K562 (cell line): Measurements from ENCODE around the gene DSG1. TPM values are rescaled to one million over a fixed set of nuclear protein-coding genes. Genes with fewer than 3 reads are reported as not detected.

Experiments used
- ATAC-seq: fragments of 200-7000 bp; cut with Tn5 transposase; 3 replicates; pipeline ENCODE4 v1.9.1; 2020; ENCODE audit warnings: moderate library complexity
- BruUV-seq: library from RNA; stranded (reverse); fragments of 400-500 nt; replicated peaks from 2 replicates; lab custom pipeline; 2021; lab: Mats Ljungman, UMichigan
- CTCF ChIA-PET: fragments of 300-600 bp; formaldehyde crosslinking; extraction: SDS; loops from one replicate; lab custom pipeline; 2021; ENCODE audit warnings: low intra/inter-chr PET ratio; lab: Yijun Ruan, JAX
- POLR2A ChIA-PET: fragments of 300-600, 350-650 bp; sonication (Branson Sonifier 250); formaldehyde crosslinking; extraction: SDS; loops from one replicate; lab custom pipeline; 2021; ENCODE audit warnings: antibody characterized with exemption, inconsistent platforms; lab: Yijun Ruan, JAX
- DNase-seq, 4 experiments: peaks; one replicate each; pipeline versions ENCODE4 v3.0.0 to v3.0.0-alpha.2; 2011 to 2018; ENCODE audit warnings: low spot score in 3 of 4, mixed read lengths in 3 of 4; ENCODE audit errors: extremely low read depth in 1 of 4
- FAIRE-seq: peaks from 2 replicates; lab custom pipeline; 2011; peaks lifted over from hg19 to GRCh38; lab: Jason Lieb, UNC
- H2AFZ ChIP-seq: 2 replicates; pipeline ENCODE4 v1.6.0; 2011; ENCODE audit warnings: low read depth, low read length, control low read depth, inconsistent platforms
- H3K27ac ChIP-seq: fragments of 200-600 bp; 3 replicates; pipeline ENCODE4 v1.8.0; 2011; ENCODE audit warnings: low read depth, mild to moderate bottlenecking, control low read depth, inconsistent platforms, low read length, moderate library complexity, mixed read lengths; ENCODE audit errors: extremely low read depth
- H3K27me3 ChIP-seq, 2 experiments: fragments of 300-600 bp in 1 of 2; 2 replicates in 1 of 2; 3 replicates in 1 of 2; pipeline versions ENCODE4 v1.6.0 to v1.8.0; 2011; ENCODE audit warnings: inconsistent platforms in 2 of 2, low read length in 2 of 2, mild to moderate bottlenecking in 1 of 2, mixed read lengths in 1 of 2, moderate library complexity in 1 of 2; ENCODE audit not compliant: control insufficient read depth in 2 of 2, insufficient read depth in 2 of 2
- H3K36me3 ChIP-seq: fragments of 300-600 bp; 3 replicates; pipeline ENCODE4 v1.8.0; 2011; ENCODE audit warnings: mild to moderate bottlenecking, low read length, inconsistent platforms; ENCODE audit not compliant: control insufficient read depth, insufficient read depth
- H3K4me1 ChIP-seq, 2 experiments: fragments of 200-600 bp in 1 of 2; replicated peaks in 1 of 2; 2 replicates in 1 of 2; 3 replicates in 1 of 2; pipeline versions ENCODE4 v1.5.1 to v1.8.0; 2011; ENCODE audit warnings: inconsistent platforms in 2 of 2, low read length in 2 of 2, mild to moderate bottlenecking in 1 of 2, mixed read lengths in 1 of 2, moderate library complexity in 1 of 2; ENCODE audit not compliant: control insufficient read depth in 2 of 2, insufficient read depth in 2 of 2
- H3K4me2 ChIP-seq: 2 replicates; pipeline ENCODE4 v1.6.1; 2011; ENCODE audit warnings: low read length, control low read depth, inconsistent platforms, mixed read lengths; ENCODE audit not compliant: insufficient read depth
- H3K4me3 ChIP-seq: fragments of 200-600 bp; sonication (generic), shearing (Covaris generic); 2 replicates; pipeline ENCODE4 v1.5.1; 2016; ENCODE audit warnings: control low read depth, inconsistent platforms
- H3K79me2 ChIP-seq: fragments of 200-600 bp; 3 replicates; pipeline ENCODE4 v1.8.0; 2011; ENCODE audit warnings: low read length, inconsistent platforms; ENCODE audit not compliant: control insufficient read depth, insufficient read depth
- H3K9ac ChIP-seq, 2 experiments: 2 replicates each; pipeline versions ENCODE4 v1.6.0 to v1.6.1; 2011; ENCODE audit warnings: low read depth in 2 of 2, low read length in 2 of 2, control low read depth in 1 of 2, inconsistent platforms in 1 of 2, mild to moderate bottlenecking in 1 of 2, mixed read lengths in 1 of 2; ENCODE audit not compliant: insufficient read depth in 1 of 2
- H3K9me1 ChIP-seq: one replicate; pipeline ENCODE4 v1.6.0; 2011; ENCODE audit warnings: inconsistent platforms, mild to moderate bottlenecking, low read length, moderate library complexity; ENCODE audit not compliant: control insufficient read depth, insufficient read depth
- H3K9me3 ChIP-seq: replicated peaks from 2 replicates; pipeline ENCODE4 v1.5.1; 2011; ENCODE audit warnings: low read depth, low read length, inconsistent platforms; ENCODE audit not compliant: control insufficient read depth, insufficient read depth
- H4K20me1 ChIP-seq: replicated peaks from 2 replicates; pipeline ENCODE4 v1.6.1; 2011; ENCODE audit warnings: low read length, inconsistent platforms, mixed read lengths; ENCODE audit not compliant: control insufficient read depth, insufficient read depth
- ATF2 ChIP-seq: sonication (generic); formaldehyde crosslinking; IDR thresholded peaks from 2 replicates; pipeline ENCODE4 v1.8.1; 2022; ENCODE audit warnings: missing genetic modification reagents
- BMI1 ChIP-seq: fragments of 150-350 bp; IDR thresholded peaks from 2 replicates; pipeline ENCODE4 v1.6.1; 2014; ENCODE audit warnings: low read length
- C11orf30 ChIP-seq: fragments of 450-650 bp; IDR thresholded peaks from 2 replicates; pipeline ENCODE4 v1.6.1; 2016; ENCODE audit warnings: low read depth, mild to moderate bottlenecking
- EGR1 ChIP-seq: fragments of 450-650 bp; conservative IDR thresholded peaks from 2 replicates; pipeline ENCODE4 v1.6.1; 2017; ENCODE audit warnings: mild to moderate bottlenecking
- GMEB1 ChIP-seq: fragments of 250-450 bp; sonication (Bioruptor Pico); IDR thresholded peaks from 2 replicates; pipeline ENCODE4 v1.4.0; 2020; ENCODE audit warnings: mild to moderate bottlenecking
- MAFF ChIP-seq: IDR thresholded peaks from 2 replicates; pipeline ENCODE4 v1.6.1; 2012; ENCODE audit warnings: low read length, improper control_type of control experiment
- MYNN ChIP-seq, 2 experiments: sonication (generic); formaldehyde crosslinking in 1 of 2; IDR thresholded peaks; 2 replicates each; pipeline versions ENCODE4 v1.5.0 to v1.6.1; 2016 to 2020; ENCODE audit warnings: antibody characterized with exemption in 1 of 2, missing genetic modification reagents in 1 of 2
- NELFE ChIP-seq: IDR thresholded peaks from 2 replicates; pipeline ENCODE4 v1.6.1; 2011; ENCODE audit warnings: mild to moderate bottlenecking; ENCODE audit not compliant: insufficient read depth, insufficient read length
- NR2C1 ChIP-seq, 2 experiments: fragments of 450-650 bp; IDR thresholded peaks; 2 replicates each; pipeline ENCODE4 v1.6.1; 2017; ENCODE audit warnings: mild to moderate bottlenecking in 2 of 2, antibody characterized with exemption in 1 of 2, inconsistent platforms in 1 of 2, missing compliant biosample characterization in 1 of 2, missing genetic modification characterization in 1 of 2
- PKNOX1 ChIP-seq: fragments of 450-650 bp; IDR thresholded peaks from 2 replicates; pipeline ENCODE4 v1.6.1; 2016
- SAFB2 ChIP-seq: fragments of 200-400 bp; formaldehyde crosslinking; IDR thresholded peaks from 2 replicates; pipeline ENCODE4 v1.6.1; 2018; ENCODE audit warnings: borderline replicate concordance, low read length, low read depth, moderate library complexity; ENCODE audit not compliant: severe bottlenecking
- ZFP1 ChIP-seq: fragments of 450-650 bp; formaldehyde crosslinking; IDR thresholded peaks from 2 replicates; pipeline ENCODE4 v1.4.0; 2020; ENCODE audit warnings: mild to moderate bottlenecking, mixed read lengths
- ZKSCAN3 ChIP-seq: fragments of 250-450 bp; sonication (Bioruptor Pico); IDR thresholded peaks from 2 replicates; pipeline ENCODE4 v1.4.0; 2020
- ZNF3 ChIP-seq: fragments of 250-450 bp; sonication (Bioruptor Pico); IDR thresholded peaks from 2 replicates; pipeline ENCODE4 v1.5.0; 2021; ENCODE audit warnings: mild to moderate bottlenecking, moderate library complexity
- ZNF316 ChIP-seq: fragments of 450-650 bp; IDR thresholded peaks from 2 replicates; pipeline ENCODE4 v1.6.1; 2016
- ZNF511 ChIP-seq: sonication (generic); formaldehyde crosslinking; IDR thresholded peaks from 2 replicates; pipeline ENCODE4 v1.8.0; 2022; ENCODE audit warnings: mild to moderate bottlenecking, missing genetic modification reagents
- ZNF655 ChIP-seq: fragments of 250-450 bp; sonication (Bioruptor Pico); IDR thresholded peaks from 2 replicates; pipeline ENCODE4 v1.5.0; 2021
- in situ Hi-C: fragments of 300-500 bp; cut with MboI; formaldehyde crosslinking; loops from 4 replicates; pipeline ENCODE4 v1.15.0; 2018; ENCODE audit warnings: inconsistent platforms, mixed read lengths
- intact Hi-C: fragments of 100-400 bp; cut with micrococcal nuclease; formaldehyde crosslinking; loops from 2 replicates; pipeline ENCODE4 v1.14.2; 2022
- polyA plus RNA-seq, 8 experiments: library from polyadenylated mRNA; depleted of rRNA in 4 of 8; stranded (reverse) in 5 of 8; unstranded in 3 of 8; fragments of >200 nt; fragmentation: Nextera tagmentation in 2 of 8; fragmentation: Illumina TruSeq in 1 of 8; extraction: Ambion mirVana in 2 of 8; extraction: Trizol in 1 of 8; gene quantifications; 2 replicates each; pipeline versions ENCODE4 v1.2.1 to v1.2.3, GENCODE V29; 2011 to 2014; ENCODE audit warnings: inconsistent platforms in 1 of 8, missing spikeins in 1 of 8
- total RNA-seq, 7 experiments: library from RNA; depleted of rRNA in 6 of 7; stranded (reverse); fragments of >200 nt in 6 of 7; fragmentation: Illumina TruSeq in 2 of 7; extraction: Trizol in 2 of 7; gene quantifications; 2 replicates each; pipeline versions ENCODE4 v1.2.1 to v1.2.3, GENCODE V29; 2011 to 2021; ENCODE audit warnings: low replicate concordance in 1 of 7

Gene DSG1
- total and polyA plus RNA-seq, 9 of the 15 experiments (the other 6 are each of a cell fraction or from before 2014, with no cell fraction given), result 0.03 to 0.26 (median 0.15) TPM; not detected in 1

GRCh38 chr18:31364190-31364589 is 46.2 kb downstream of the DSG1 start (continued):
- TF ChIP-seq ZNF316 (peak; percentile 28; the same call in 1 of the 2 replicates), MAFF (0 out of 2 replicates have a peak, but pooled peaks have one; percentile 8), BMI1 (no peak), ZKSCAN3 (no peak), PKNOX1 (no peak), C11orf30 (peak; percentile 7; the same call in 1 of the 2 replicates), ZFP1 (CRISPR knock-in tag) (no peak)
- TF ChIP-seq, all 486 proteins: peak for 4

- no peaks in the 10 kb centered on the region for H3K4me1 ChIP-seq
- no peaks in the 10 kb centered on the region; a peak in 1 of 5 replicates for H3K27me3 ChIP-seq
- H3K9ac ChIP-seq, result no peak overlapping the region
- in situ Hi-C loops, result no loop called here
- H3K9me3 ChIP-seq, result no peaks in the 10 kb centered on the region
- no peaks in the 10 kb centered on the region for H3K36me3 ChIP-seq
- no peak for DNase-seq
- H2AFZ ChIP-seq, result no peak overlapping the region
- no peak overlapping the region for H3K4me2 ChIP-seq
- H3K9me1 ChIP-seq, result no peaks in the 10 kb centered on the region
- no TSS peak for BruUV-seq
- no peak for FAIRE-seq
- no peak for ATAC-seq
- H3K4me3 ChIP-seq, result no peak overlapping the region
- CTCF ChIA-PET, result no interaction called here
- H4K20me1 ChIP-seq, result no peaks in the 10 kb centered on the region
- H3K27ac ChIP-seq, result no peak overlapping the region
- H3K79me2 ChIP-seq, result no peaks in the 10 kb centered on the region
- intact Hi-C loops, result no loop called here
- POLR2A ChIA-PET, result no interaction called here
- TF ChIP-seq ZNF3 (no peak), ZNF655 (CRISPR knock-in tag) (no peak), EGR1 (no peak), SAFB2 (no peak), MYNN (IDR thresholded peaks at IDR 0.05) (no peak), MYNN (CRISPR knock-in tag; IDR thresholded peaks at IDR 0.05) (no peak), ATF2 (no peak), NR2C1 (IDR thresholded peaks at IDR 0.05) (no peak), NR2C1 (tag; IDR thresholded peaks at IDR 0.05) (no peak), GMEB1 (CRISPR knock-in tag) (no peak), NELFE (no peak), ZNF511 (CRISPR knock-in tag) (no peak)
Observed at GRCh38 chr18:31369478-31369877, 51.5 kb downstream of the DSG1 start.
